Nephron (organoid): ENCODE data around the gene PLXNA4.

Source experiments
- H3K27ac Mint-ChIP-seq, 3 experiments: 2 replicates each; pipeline ENCODE4 v1.8.0; 2020; ENCODE audit warnings: mixed read lengths in 3 of 3, mild to moderate bottlenecking in 2 of 3, moderate library complexity in 1 of 3
- H3K27me3 Mint-ChIP-seq: 2 replicates; pipeline ENCODE4 v1.8.0; 2021; ENCODE audit warnings: low read depth, mild to moderate bottlenecking, moderate library complexity, mixed read lengths
- H3K36me3 Mint-ChIP-seq: 2 replicates; pipeline ENCODE4 v1.8.0; 2020; ENCODE audit warnings: low read depth, mixed read lengths
- H3K4me1 Mint-ChIP-seq: 2 replicates; pipeline ENCODE4 v1.8.0; 2020; ENCODE audit warnings: mixed read lengths
- H3K4me3 Mint-ChIP-seq, 3 experiments: 2 replicates each; pipeline ENCODE4 v1.8.0; 2020; ENCODE audit warnings: mild to moderate bottlenecking in 3 of 3, mixed read lengths in 3 of 3, moderate library complexity in 2 of 3
- H3K9me3 Mint-ChIP-seq: 2 replicates; pipeline ENCODE4 v1.8.0; 2020; ENCODE audit warnings: mixed read lengths
- CTCF ChIP-seq, 3 experiments: fragments of 200-600 bp; sonication (generic); IDR thresholded peaks; one replicate each; pipeline ENCODE4 v1.5.0; 2021; ENCODE audit warnings: antibody characterized with exemption in 3 of 3; ENCODE audit not compliant: unreplicated experiment in 3 of 3

PLXNA4 gene

GRCh38 chr7:132584796-132585494 lies 8.7 kb upstream of the PLXNA4 start:
- peaks cover 72% of the 10 kb centered on the region for H3K27me3 Mint-ChIP-seq
- no peaks in the 10 kb centered on the region for H3K9me3 Mint-ChIP-seq
- no peak for TF ChIP-seq CTCF (IDR thresholded peaks at IDR 0.05; ENCODE audit: unreplicated experiment in 3 of 3)
- H3K4me1 Mint-ChIP-seq = peaks cover 7% of the 10 kb centered on the region
- H3K4me3 Mint-ChIP-seq = no peak overlapping the region
- H3K36me3 Mint-ChIP-seq = no peaks in the 10 kb centered on the region
- H3K27ac Mint-ChIP-seq = no peak overlapping the region

- H3K4me3 Mint-ChIP-seq = no peak overlapping the region
These were observed 5.2 kb upstream of the PLXNA4 start for GRCh38 chr7:132581431-132581830.

GRCh38 chr7:132580717-132581285 lies 4.5 kb upstream of the PLXNA4 start:
- Mint-ChIP-seq H3K27me3 (peaks cover 74% of the 10 kb centered on the region), H3K36me3 (no peaks in the 10 kb centered on the region), H3K27ac (no peak overlapping the region), H3K4me3 (no peak overlapping the region), H3K9me3 (no peaks in the 10 kb centered on the region), H3K4me1 (peaks cover 8% of the 10 kb centered on the region)
- TF ChIP-seq CTCF (IDR thresholded peaks at IDR 0.05; ENCODE audit: unreplicated experiment in 3 of 3) = peak; percentile 75 to 82 (median 82)

More at GRCh38 chr7:132581431-132581830, 5.2 kb upstream of the PLXNA4 start:
- peaks cover 77% of the 10 kb centered on the region for H3K27me3 Mint-ChIP-seq
- peaks cover 7% of the 10 kb centered on the region for H3K4me1 Mint-ChIP-seq
- no peaks in the 10 kb centered on the region for H3K9me3 Mint-ChIP-seq
- H3K27ac Mint-ChIP-seq = no peak overlapping the region
- no peak for TF ChIP-seq CTCF (IDR thresholded peaks at IDR 0.05; ENCODE audit: unreplicated experiment in 3 of 3)
- no peaks in the 10 kb centered on the region for H3K36me3 Mint-ChIP-seq

GRCh38 chr7:132580277-132580676 lies 4.0 kb upstream of the PLXNA4 start:
- H3K27me3 Mint-ChIP-seq = peaks cover 74% of the 10 kb centered on the region
- no peak for TF ChIP-seq CTCF (IDR thresholded peaks at IDR 0.05; ENCODE audit: unreplicated experiment in 3 of 3)
- no peaks in the 10 kb centered on the region for H3K36me3 Mint-ChIP-seq
- peak overlapping the region in 2 of 3 experiments; percentile 38 to 46 for H3K4me3 Mint-ChIP-seq
- H3K27ac Mint-ChIP-seq = no peak overlapping the region
- peaks cover 12% of the 10 kb centered on the region for H3K4me1 Mint-ChIP-seq
- H3K9me3 Mint-ChIP-seq = no peaks in the 10 kb centered on the region

DNA sequence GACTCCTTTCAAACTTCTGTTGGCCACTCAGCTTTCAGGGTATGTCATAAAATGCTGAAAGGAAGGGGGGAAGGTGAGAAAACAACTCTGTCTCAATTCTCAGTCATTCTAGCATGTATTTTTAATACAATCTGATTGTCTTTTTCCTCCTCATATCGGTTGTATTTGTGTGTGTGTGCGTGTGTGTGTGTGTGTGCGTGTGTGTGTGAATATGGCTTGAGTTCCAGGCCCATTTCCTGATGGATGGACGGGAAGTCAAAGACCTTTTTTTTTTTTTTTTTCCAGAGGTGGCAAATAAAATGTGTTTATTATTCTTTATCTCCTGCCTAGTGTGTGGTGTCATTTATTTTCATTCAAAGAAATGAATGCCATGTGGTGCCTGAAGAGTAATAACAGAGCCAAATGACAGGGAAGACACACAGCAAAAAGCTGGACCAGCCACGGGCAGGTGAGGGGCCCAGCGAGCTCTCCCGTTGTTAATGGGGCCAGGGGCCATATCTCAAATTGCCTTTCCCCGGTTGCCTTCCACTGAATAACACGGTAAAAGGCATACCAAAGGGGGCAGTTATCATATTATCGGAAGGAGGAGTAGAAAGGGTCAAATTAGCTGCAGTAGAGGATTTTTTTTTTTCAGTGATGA lies 3.1 kb upstream of the PLXNA4 start:
- Mint-ChIP-seq H3K27me3 (peaks cover 76% of the 10 kb centered on the region), H3K36me3 (no peaks in the 10 kb centered on the region)
- TF ChIP-seq CTCF (IDR thresholded peaks at IDR 0.05; ENCODE audit: unreplicated experiment in 3 of 3) = no peak

More for the DNA sequence above, 3.1 kb upstream of the PLXNA4 start:
- H3K4me1 Mint-ChIP-seq = peaks cover 14% of the 10 kb centered on the region
- no peak overlapping the region for H3K27ac Mint-ChIP-seq
- H3K9me3 Mint-ChIP-seq = no peaks in the 10 kb centered on the region
- H3K4me3 Mint-ChIP-seq = no peak overlapping the region
